DMS 273 treated with DMSO at 0.1 percent for 48 hours (cell line): ENCODE measurements around the gene ERI3.

Experiments used
- DNase-seq: peaks from one replicate; lab custom pipeline; 2025; lab: John Stamatoyannopoulos, UW

Gene ERI3

DNA sequence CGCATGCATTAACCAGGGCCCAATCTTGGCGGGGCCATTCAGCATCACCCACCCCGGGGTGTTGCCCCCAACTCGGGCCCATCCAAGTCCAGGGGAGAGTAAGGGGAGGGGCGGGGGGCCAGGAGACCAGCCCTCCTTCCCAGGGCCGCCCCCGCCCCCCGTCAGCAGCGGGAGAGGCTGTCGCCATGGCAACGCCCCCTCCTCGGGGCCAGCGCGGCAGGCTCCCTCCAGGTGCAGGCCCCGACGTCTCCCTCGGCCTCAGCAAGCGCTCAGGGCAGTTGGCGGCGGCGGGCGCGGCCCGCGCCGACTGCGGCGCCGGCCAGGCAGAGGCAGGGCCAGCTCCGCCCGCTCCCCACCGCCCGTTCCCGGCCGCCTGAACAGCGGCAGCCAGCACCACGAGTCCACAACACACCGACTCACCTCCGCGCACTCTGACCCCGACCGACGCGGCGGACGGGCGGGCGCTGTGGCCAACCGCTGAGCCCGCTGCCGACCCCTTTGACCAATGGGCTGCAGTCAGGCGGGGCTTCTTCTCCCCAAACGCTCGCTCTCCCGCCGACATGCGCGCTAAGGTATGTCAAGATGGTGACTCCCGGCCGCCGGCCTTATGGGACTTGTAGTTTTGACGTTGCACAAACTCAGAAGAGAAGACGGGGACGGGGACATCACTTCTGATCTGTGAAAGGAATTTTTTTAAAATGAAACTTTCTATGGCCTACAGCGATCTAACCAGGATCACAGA is at the start of gene ERI3:
TSS of gene ERI3 (minus strand) at position 418 of the 742 bp plus-strand sequence. CDS start at position 187, 231 bp downstream.
- peak; percentile 88 for DNase-seq

GRCh38 chr1:44401256-44402228 is 46.5 kb upstream of the ERI3 start:
- no peak for DNase-seq

DNA sequence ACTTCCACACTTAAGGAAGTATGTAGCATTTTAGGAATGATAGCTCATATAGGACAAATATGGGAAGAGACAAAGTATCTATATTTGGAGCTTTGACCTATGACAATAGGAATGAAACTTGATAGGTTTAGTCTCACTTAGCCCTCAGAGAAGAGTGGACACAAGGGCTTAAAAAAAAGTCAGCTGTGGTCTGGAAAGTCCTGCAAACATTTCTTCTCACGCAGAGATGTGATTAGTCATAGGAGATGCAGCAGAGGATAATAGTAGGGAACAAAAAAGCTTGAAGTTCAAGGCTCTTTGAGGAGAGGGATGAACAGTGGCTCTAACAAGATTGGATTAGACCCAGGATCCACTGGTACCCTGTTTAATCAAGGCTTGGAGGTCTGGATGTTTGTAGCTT is 35.2 kb upstream of the ERI3 start:
- DNase-seq: no peak

GRCh38 chr1:44389437-44389836 is 34.4 kb upstream of the ERI3 start:
- no peak for DNase-seq

GRCh38 chr1:44388551-44388950 is 33.5 kb upstream of the ERI3 start:
- no peak for DNase-seq

GRCh38 chr1:44380666-44381177 is 25.7 kb upstream of the ERI3 start:
- DNase-seq: no peak

DNA sequence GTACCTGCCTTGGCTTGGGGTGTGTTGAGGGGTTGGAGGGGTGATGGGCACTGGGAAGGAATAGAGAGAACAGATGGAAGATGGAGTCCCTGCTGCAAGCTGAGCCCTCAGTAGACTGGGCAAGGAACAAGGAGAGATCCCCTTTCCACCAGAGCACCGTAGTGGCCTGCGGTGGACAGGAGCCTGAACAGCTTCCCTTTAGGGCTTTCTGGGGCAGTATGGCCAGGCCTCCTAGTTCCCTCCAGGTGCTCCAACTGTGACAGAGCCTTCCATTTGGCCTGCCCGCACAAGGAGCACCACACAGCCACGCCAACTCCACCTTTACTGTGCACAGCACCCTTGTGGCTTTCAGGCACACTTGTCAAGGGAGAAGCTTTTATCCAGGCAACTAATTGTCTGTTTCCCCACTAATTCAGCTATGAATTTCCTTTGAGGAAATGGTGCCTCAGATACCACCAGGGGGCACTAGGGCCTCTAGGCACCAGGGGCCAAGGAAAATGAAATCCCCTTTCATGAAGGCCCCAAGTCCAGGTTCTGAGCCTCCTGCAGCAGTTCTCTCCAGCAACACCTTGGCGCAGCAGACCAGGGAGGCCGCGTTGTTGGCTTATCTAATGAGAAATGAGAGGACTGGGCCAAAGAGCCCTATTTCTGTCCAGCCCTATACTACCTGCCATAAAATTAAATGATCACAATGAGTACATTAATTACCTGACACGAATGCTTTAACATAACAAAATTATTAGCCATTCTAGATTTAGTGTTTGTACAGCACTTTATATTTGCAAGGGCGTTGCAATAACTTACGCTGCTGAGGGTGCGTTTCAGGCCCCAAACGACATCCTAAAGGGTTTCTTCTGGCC is 23.1 kb upstream of the ERI3 start:
- peak; percentile 13 for DNase-seq

- no peak for DNase-seq
Observed at GRCh38 chr1:44375547-44375946, 20.5 kb upstream of the ERI3 start.

DNA sequence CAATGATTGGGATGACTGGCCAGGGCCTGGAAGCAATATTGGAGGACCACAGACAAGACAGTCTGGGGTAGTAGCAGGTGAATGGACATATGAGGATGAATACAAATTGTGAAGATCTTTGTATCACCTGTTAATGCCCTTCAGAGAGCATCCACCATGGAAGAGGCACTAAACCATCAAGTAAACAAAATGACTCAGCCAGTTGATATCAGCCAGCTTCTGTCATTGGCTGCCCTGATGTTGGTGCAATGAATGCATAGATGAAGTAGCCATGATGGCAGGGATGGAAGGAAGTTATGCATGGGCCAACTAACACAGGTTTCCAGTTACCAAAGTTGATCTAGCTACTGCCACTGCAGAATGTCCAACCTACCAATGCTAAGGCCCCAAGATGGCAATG is 16.1 kb upstream of the ERI3 start:
- DNase-seq: no peak

- DNase-seq: no peak
Observed at GRCh38 chr1:44368471-44369151, 13.6 kb upstream of the ERI3 start.

GRCh38 chr1:44367944-44368343 is 12.9 kb upstream of the ERI3 start:
- DNase-seq: no peak

DNA sequence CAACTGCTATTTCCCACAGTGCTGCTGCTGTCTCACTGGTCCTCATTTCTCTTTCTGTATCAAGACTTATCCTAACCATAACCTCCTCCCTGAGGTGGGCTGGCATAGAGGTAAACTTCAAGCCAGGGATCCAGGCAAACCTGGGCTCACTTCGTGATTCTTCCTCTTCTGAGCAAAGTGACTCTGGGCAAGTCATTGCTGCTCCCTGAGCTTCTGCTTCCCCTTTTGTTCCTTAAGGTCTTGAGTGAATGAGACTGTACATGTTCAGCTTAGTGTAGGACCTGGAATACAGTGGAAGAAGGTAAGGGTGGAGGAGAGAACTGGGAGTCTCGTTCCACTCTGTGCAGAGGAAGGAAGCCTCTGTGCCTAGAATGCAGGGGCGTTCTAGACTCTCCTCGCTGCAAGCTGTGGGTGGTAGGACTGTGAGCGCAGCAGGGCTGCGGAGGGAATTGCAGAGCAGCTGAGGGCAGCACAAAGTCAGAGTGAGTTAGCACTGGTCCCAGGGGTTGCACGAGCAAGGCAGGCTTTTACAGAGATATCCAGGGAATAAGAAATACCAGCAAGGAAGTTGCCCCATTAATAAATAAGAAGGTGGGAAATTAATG is 11.4 kb upstream of the ERI3 start:
- no peak for DNase-seq

GRCh38 chr1:44361478-44361877 is 6.4 kb upstream of the ERI3 start:
- DNase-seq: no peak

DNA sequence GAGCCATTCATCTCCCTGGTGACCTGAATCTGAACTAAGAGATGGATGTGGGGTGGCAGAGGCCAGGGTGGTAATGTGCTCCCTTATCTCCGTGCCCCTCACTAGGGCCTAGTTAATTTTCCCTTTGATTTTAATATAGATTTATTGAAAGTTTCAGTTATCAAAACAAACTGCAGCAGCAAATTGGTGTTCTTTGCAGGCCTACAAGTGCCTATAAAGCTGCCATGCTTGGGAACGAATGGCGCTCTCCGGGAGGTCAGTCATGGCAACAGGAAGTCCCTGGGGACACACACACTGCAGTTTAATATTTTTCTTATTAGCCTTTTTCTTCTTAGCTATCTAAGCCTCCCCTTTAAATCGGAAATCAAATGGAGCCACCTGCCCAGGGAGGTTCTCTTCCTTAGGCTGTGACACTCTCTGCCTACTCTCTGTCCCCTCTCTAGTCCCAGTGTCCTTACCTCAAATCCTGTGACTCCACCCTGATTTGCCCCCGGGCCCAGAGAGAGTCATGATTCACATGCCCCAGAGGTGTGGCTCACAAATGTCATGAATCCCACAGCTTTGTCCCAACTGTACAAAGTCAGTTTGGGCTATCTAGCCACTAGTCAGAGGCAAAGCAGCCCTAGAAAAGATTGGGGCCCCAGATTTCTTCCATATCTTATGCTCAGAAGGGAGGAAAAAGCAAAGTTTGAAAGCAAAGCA is 4.3 kb upstream of the ERI3 start:
- DNase-seq: no peak

- no peak for DNase-seq
Observed at GRCh38 chr1:44357710-44358109, 2.7 kb upstream of the ERI3 start.

DNA sequence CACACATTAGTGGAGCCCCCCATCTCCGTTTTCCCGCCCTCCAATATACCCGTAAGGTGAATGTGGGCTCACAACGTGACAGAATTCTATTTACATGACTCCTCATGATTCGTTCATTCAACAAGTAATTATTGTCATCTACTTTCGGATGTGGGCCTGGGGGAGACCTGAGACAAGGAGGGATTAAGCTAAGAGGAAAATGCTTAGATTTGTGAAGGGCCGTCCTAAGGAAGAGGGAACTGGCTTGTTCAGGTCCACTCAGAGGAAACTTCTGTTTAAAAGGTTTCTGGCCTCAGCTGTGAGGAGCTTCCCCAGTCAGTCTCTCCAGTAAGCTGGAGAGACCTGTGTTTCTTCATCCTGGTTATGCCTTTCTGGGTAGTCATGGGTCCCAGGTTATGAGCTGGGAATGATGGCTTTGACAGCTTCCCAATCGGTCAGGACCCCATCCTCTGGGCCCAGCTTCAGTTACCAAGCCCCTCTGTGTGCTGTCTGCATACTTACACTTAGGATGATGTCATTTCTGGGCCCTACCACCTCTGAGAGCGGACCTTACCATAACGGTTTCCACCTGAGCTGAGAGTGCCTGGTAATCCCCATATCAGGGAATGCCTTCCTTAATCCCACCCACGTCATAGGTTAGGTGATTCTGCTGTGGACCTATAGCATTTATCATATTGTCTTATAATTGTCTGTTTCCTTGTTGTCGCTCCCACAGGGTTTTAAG is 687 bp upstream of the ERI3 start:
- DNase-seq: no peak

- DNase-seq: no peak
Observed at GRCh38 chr1:44354268-44354839, 703 bp downstream of the ERI3 start.

GRCh38 chr1:44353604-44354003 is 1.5 kb downstream of the ERI3 start:
- DNase-seq: no peak

DNA sequence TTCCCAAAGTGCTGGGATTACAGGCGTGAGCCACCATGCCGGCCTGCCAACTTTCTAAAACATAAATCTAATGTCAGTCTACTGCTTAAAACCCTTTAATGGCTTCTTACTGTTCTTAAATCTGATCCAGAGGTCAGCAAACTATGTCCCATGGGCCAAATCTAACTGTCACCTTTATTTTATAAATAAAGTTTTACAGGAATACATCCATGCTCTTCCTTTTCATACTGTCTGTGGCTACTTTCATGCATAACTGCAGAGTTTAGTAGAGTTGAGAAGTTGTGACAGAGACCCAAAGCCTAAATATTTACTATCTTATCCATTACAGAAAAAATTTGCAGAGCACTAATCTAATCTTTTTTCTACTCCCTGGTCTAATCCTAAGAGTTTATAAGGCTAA is 3.8 kb downstream of the ERI3 start:
- DNase-seq: no peak
